HepG2 (cell line): Measurements from ENCODE around the gene KCTD16. TPM values are rescaled to one million over a fixed set of nuclear protein-coding genes. Genes with fewer than 3 reads are reported as not detected.

Source experiments
- ATAC-seq: fragments of 200-7000 bp; cut with Tn5 transposase; 3 replicates; pipeline ENCODE4 v1.9.1; 2020; ENCODE audit warnings: mild to moderate bottlenecking, moderate library complexity
- BruUV-seq: library from RNA; stranded (reverse); fragments of 400-500 nt; replicated peaks from 2 replicates; lab custom pipeline; 2021; lab: Mats Ljungman, UMichigan
- CTCF ChIA-PET: fragments of 300-600 bp; formaldehyde crosslinking; extraction: SDS; loops from one replicate; lab custom pipeline; 2021; ENCODE audit warnings: low total read pairs, inconsistent platforms, low intra/inter-chr PET ratio; lab: Yijun Ruan, JAX
- POLR2A ChIA-PET: fragments of 350-600 bp; sonication (Branson Sonifier 250); formaldehyde crosslinking; loops from one replicate; lab custom pipeline; 2020; ENCODE audit warnings: antibody characterized with exemption, inconsistent platforms; lab: Yijun Ruan, JAX
- DNase-seq: peaks from one replicate; pipeline ENCODE4 v3.0.0-alpha.2; 2015; ENCODE audit warnings: low spot score
- FAIRE-seq: peaks from 3 replicates; lab custom pipeline; 2011; peaks lifted over from hg19 to GRCh38; lab: Jason Lieb, UNC
- H2AFZ ChIP-seq: one replicate; pipeline ENCODE4 v1.6.1; 2011; ENCODE audit warnings: low read length, inconsistent platforms
- H3K27ac ChIP-seq: fragments of 300-600 bp; 3 replicates; pipeline ENCODE4 v1.8.0; 2011; ENCODE audit warnings: mixed run types, mild to moderate bottlenecking, mixed read lengths, low read length, inconsistent platforms; ENCODE audit not compliant: insufficient read depth; ENCODE audit errors: extremely low read length
- H3K27me3 ChIP-seq, 2 experiments: fragments of 200-600 bp in 1 of 2; 2 replicates in 1 of 2; 3 replicates in 1 of 2; pipeline versions ENCODE4 v1.6.0 to v1.8.0; 2011; ENCODE audit warnings: low read length in 2 of 2, mild to moderate bottlenecking in 2 of 2, moderate library complexity in 2 of 2, inconsistent platforms in 1 of 2; ENCODE audit not compliant: insufficient read depth in 2 of 2, control insufficient read depth in 1 of 2
- H3K36me3 ChIP-seq, 2 experiments: fragments of 200-600 bp in 1 of 2; replicated peaks in 1 of 2; 2 replicates in 1 of 2; 3 replicates in 1 of 2; pipeline versions ENCODE4 v1.5.1 to v1.8.0; 2011; ENCODE audit warnings: low read length in 2 of 2, inconsistent platforms in 1 of 2; ENCODE audit not compliant: insufficient read depth in 2 of 2, control insufficient read depth in 1 of 2
- H3K4me1 ChIP-seq: 2 replicates; pipeline ENCODE4 v1.5.1; 2012; ENCODE audit warnings: low read length, inconsistent platforms; ENCODE audit not compliant: insufficient read depth
- H3K4me2 ChIP-seq: 2 replicates; pipeline ENCODE4 v1.6.0; 2011; ENCODE audit warnings: low read depth, low read length, inconsistent platforms
- H3K4me3 ChIP-seq, 3 experiments: fragments of 200-600 bp in 1 of 3; sonication (generic), shearing (Covaris generic) in 1 of 3; replicated peaks in 1 of 3; 2 replicates each; pipeline ENCODE4 v1.5.1; 2011 to 2016; ENCODE audit warnings: low read length in 3 of 3, inconsistent platforms in 2 of 3, low read depth in 2 of 3, mild to moderate bottlenecking in 2 of 3, control low read depth in 1 of 3, mixed read lengths in 1 of 3; ENCODE audit not compliant: insufficient read depth in 1 of 3
- H3K79me2 ChIP-seq: one replicate; pipeline ENCODE4 v1.6.1; 2011; ENCODE audit warnings: low read length, inconsistent platforms; ENCODE audit not compliant: insufficient read depth
- H3K9ac ChIP-seq: 2 replicates; pipeline ENCODE4 v1.6.0; 2011; ENCODE audit warnings: mild to moderate bottlenecking, low read depth, low read length, inconsistent platforms; ENCODE audit not compliant: insufficient read depth
- H3K9me3 ChIP-seq: 2 replicates; pipeline ENCODE4 v1.5.1; 2012; ENCODE audit warnings: mild to moderate bottlenecking, low read length
- H4K20me1 ChIP-seq: 2 replicates; pipeline ENCODE4 v1.6.0; 2011; ENCODE audit warnings: inconsistent platforms, mild to moderate bottlenecking, low read length, moderate library complexity; ENCODE audit not compliant: insufficient read depth
- ARNT2 ChIP-seq: sonication (generic); formaldehyde crosslinking; IDR thresholded peaks from 2 replicates; pipeline ENCODE4 v1.8.0; 2022; ENCODE audit warnings: mild to moderate bottlenecking, low read depth, missing genetic modification reagents, moderate library complexity
- HOXD1 ChIP-seq: sonication (generic); formaldehyde crosslinking; IDR thresholded peaks from 2 replicates; pipeline ENCODE4 v1.5.0; 2020; ENCODE audit warnings: missing genetic modification reagents
- MTF1 ChIP-seq: sonication (generic); formaldehyde crosslinking; IDR thresholded peaks from 2 replicates; pipeline ENCODE4 v1.5.0; 2020; ENCODE audit warnings: missing genetic modification reagents
- SOX13 ChIP-seq, 3 experiments: fragments of 450-650 bp in 1 of 3; sonication (generic) in 1 of 3; formaldehyde crosslinking in 1 of 3; IDR thresholded peaks in 2 of 3; conservative IDR thresholded peaks in 1 of 3; 2 replicates each; pipeline versions ENCODE4 v1.5.0 to v1.6.1; 2016 to 2020; ENCODE audit warnings: antibody characterized with exemption in 1 of 3, mild to moderate bottlenecking in 1 of 3, missing compliant biosample characterization in 1 of 3, missing genetic modification reagents in 1 of 3, moderate library complexity in 1 of 3
- STAG1 ChIP-seq: sonication (generic); formaldehyde crosslinking; IDR thresholded peaks from 2 replicates; pipeline ENCODE4 v1.4.0; 2020; ENCODE audit warnings: missing genetic modification reagents
- ZFYVE20 ChIP-seq: sonication (generic); formaldehyde crosslinking; IDR thresholded peaks from 2 replicates; pipeline ENCODE4 v1.8.0; 2023; ENCODE audit warnings: low read depth, mild to moderate bottlenecking, moderate library complexity, missing genetic modification reagents, borderline replicate concordance
- WGBS: methylation state at CpG from one replicate; pipeline ENCODE4 v1.1.6; 2017; ENCODE audit warnings: low lambda C conversion rate; 5-methylcytosine and 5-hydroxymethylcytosine counted together
- in situ Hi-C: cut with HindIII; loops from 2 replicates; pipeline ENCODE4 v1.10.0; 2017; ENCODE audit warnings: low pct_unique_long_range_greater_than_20kb; ENCODE audit not compliant: extremely low pct_ligation_motif_present
- intact Hi-C: fragments of 100-400 bp; cut with micrococcal nuclease; formaldehyde crosslinking; loops from one replicate; pipeline ENCODE4 v1.10.0; 2022; ENCODE audit not compliant: unreplicated experiment
- polyA plus RNA-seq, 8 experiments: library from polyadenylated mRNA; depleted of rRNA in 3 of 8; stranded (reverse) in 7 of 8; unstranded in 1 of 8; fragments of >200 nt; fragmentation: Illumina TruSeq in 4 of 8; extraction: Trizol in 4 of 8; gene quantifications; 2 replicates each; pipeline versions ENCODE4 v1.2.1 to v1.2.3, GENCODE V29; 2011 to 2016; ENCODE audit warnings: low read depth in 4 of 8, missing spikeins in 1 of 8, mixed read lengths in 1 of 8; ENCODE audit not compliant: insufficient read depth in 1 of 8
- total RNA-seq, 5 experiments: library from RNA; depleted of rRNA; stranded (reverse); fragments of >200 nt; fragmentation: Illumina TruSeq; extraction: Trizol; gene quantifications; 2 replicates each; pipeline ENCODE4 v1.2.3, GENCODE V29; 2016; ENCODE audit warnings: low read depth in 1 of 5
- TF ChIP-seq, protein P1 (sequence below): sonication (generic); formaldehyde crosslinking; IDR thresholded peaks from 2 replicates; pipeline ENCODE4 v1.5.0; 2020; ENCODE audit warnings: mild to moderate bottlenecking, missing genetic modification reagents, moderate library complexity

KCTD16 gene
- total and polyA plus RNA-seq, 2 of the 13 experiments (the other 11 are each of a cell fraction or from before 2014, with no cell fraction given) = 0.02 to 0.09 TPM

GRCh38 chr5:144183254-144183889 lies 12.7 kb downstream of the KCTD16 start:
- WGBS = 2% methylated on average over 4 of the region's 4 CpGs
- no peak for FAIRE-seq
- in situ Hi-C loops = no loop called here
- Histone ChIP-seq H3K9ac (no peak overlapping the region), H3K4me2 (no peak overlapping the region), H3K27me3 (no peaks in the 10 kb centered on the region), H3K36me3 (no peaks in the 10 kb centered on the region), H3K9me3 (no peaks in the 10 kb centered on the region), H2AFZ (no peak overlapping the region), H3K4me1 (no peaks in the 10 kb centered on the region), H3K79me2 (no peaks in the 10 kb centered on the region), H4K20me1 (no peaks in the 10 kb centered on the region), H3K27ac (no peak overlapping the region), H3K4me3 (no peak overlapping the region)
- no peak for ATAC-seq
- DNase-seq = no peak
- intact Hi-C loops = no loop called here
- ChIA-PET CTCF (no interaction called here), POLR2A (no interaction called here)
- BruUV-seq = no TSS peak
- TF ChIP-seq SOX13 (IDR thresholded peaks at IDR 0.05) (no peak), SOX13 (CRISPR knock-in tag; conservative IDR thresholded peaks at IDR 0.05 in 1 of 2, IDR thresholded peaks at IDR 0.05 in 1 of 2) (no peak), ZFYVE20 (no peak), ARNT2 (CRISPR knock-in tag) (no peak), HOXD1 (CRISPR knock-in tag) (no peak), MTF1 (CRISPR knock-in tag) (no peak), STAG1 (peak; percentile 41)
- TF ChIP-seq, protein P1, sequence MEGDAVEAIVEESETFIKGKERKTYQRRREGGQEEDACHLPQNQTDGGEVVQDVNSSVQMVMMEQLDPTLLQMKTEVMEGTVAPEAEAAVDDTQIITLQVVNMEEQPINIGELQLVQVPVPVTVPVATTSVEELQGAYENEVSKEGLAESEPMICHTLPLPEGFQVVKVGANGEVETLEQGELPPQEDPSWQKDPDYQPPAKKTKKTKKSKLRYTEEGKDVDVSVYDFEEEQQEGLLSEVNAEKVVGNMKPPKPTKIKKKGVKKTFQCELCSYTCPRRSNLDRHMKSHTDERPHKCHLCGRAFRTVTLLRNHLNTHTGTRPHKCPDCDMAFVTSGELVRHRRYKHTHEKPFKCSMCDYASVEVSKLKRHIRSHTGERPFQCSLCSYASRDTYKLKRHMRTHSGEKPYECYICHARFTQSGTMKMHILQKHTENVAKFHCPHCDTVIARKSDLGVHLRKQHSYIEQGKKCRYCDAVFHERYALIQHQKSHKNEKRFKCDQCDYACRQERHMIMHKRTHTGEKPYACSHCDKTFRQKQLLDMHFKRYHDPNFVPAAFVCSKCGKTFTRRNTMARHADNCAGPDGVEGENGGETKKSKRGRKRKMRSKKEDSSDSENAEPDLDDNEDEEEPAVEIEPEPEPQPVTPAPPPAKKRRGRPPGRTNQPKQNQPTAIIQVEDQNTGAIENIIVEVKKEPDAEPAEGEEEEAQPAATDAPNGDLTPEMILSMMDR = peak; percentile 47
